SK-N-SH (cell line): ENCODE results near the gene ASIC2. TPM values are rescaled to one million over a fixed set of nuclear protein-coding genes. Genes with fewer than 3 reads are reported as not detected.

Experiments used
- CTCF ChIA-PET: fragments of 300-600, 350-600 bp; formaldehyde crosslinking; extraction: SDS; loops from one replicate; lab custom pipeline; 2021; lab: Yijun Ruan, JAX
- POLR2A ChIA-PET: fragments of 350-600 bp; sonication (Branson Sonifier 250); formaldehyde crosslinking; extraction: SDS; loops from one replicate; lab custom pipeline; 2020; ENCODE audit warnings: antibody characterized with exemption, inconsistent platforms; lab: Yijun Ruan, JAX
- DNase-seq: peaks from one replicate; pipeline ENCODE4 v3.0.0; 2012
- H2AFZ ChIP-seq: fragments of 200-600 bp; sonication (generic); 2 replicates; pipeline ENCODE4 v1.8.1; 2016; ENCODE audit warnings: antibody characterized with exemption, mild to moderate bottlenecking, low read depth
- H3F3A ChIP-seq: fragments of 200-600 bp; sonication (generic); replicated peaks from 2 replicates; pipeline ENCODE3; 2016; ENCODE audit warnings: antibody characterized with exemption, mild to moderate bottlenecking; ENCODE audit not compliant: insufficient read depth
- H3K27ac ChIP-seq, 2 experiments: fragments of 200-500 bp in 1 of 2; fragments of 200-600 bp in 1 of 2; sonication (Bioruptor generic) in 1 of 2; sonication (generic), shearing (Covaris generic) in 1 of 2; 2 replicates each; pipeline versions ENCODE4 v1.5.1 to v1.6.1; 2014 to 2016; ENCODE audit warnings: low read depth in 2 of 2, inconsistent platforms in 1 of 2, low read length in 1 of 2, mild to moderate bottlenecking in 1 of 2, mixed read lengths in 1 of 2
- H3K27me3 ChIP-seq: fragments of 200-600 bp; sonication (generic), shearing (Covaris generic); 2 replicates; pipeline ENCODE4 v1.6.1; 2016; ENCODE audit warnings: mixed run types; ENCODE audit not compliant: insufficient read depth
- H3K36me3 ChIP-seq, 2 experiments: fragments of 200-500 bp in 1 of 2; fragments of 200-600 bp in 1 of 2; sonication (Bioruptor generic) in 1 of 2; sonication (generic) in 1 of 2; replicated peaks in 1 of 2; 2 replicates each; pipeline versions ENCODE3 to v1.5.1; 2014 to 2016; ENCODE audit warnings: low read length in 1 of 2, mild to moderate bottlenecking in 1 of 2; ENCODE audit not compliant: insufficient read depth in 2 of 2, control insufficient read depth in 1 of 2
- H3K4me1 ChIP-seq, 2 experiments: fragments of 200-500 bp in 1 of 2; fragments of 200-600 bp in 1 of 2; sonication (Bioruptor generic) in 1 of 2; sonication (generic), shearing (Covaris generic) in 1 of 2; 2 replicates each; pipeline versions ENCODE4 v1.5.1 to v1.6.1; 2014 to 2016; ENCODE audit warnings: low read depth in 1 of 2, low read length in 1 of 2, mixed run types in 1 of 2; ENCODE audit not compliant: insufficient read depth in 2 of 2, control insufficient read depth in 1 of 2
- H3K4me2 ChIP-seq: fragments of 200-600 bp; sonication (generic), shearing (Covaris generic); 2 replicates; pipeline ENCODE4 v1.6.1; 2017; ENCODE audit warnings: mixed run types
- H3K4me3 ChIP-seq, 2 experiments: fragments of 200-500 bp in 1 of 2; fragments of 200-600 bp in 1 of 2; sonication (Bioruptor generic) in 1 of 2; sonication (generic), shearing (Covaris generic) in 1 of 2; 2 replicates each; pipeline versions ENCODE4 v1.5.1 to v1.8.1; 2014 to 2016; ENCODE audit warnings: low read depth in 2 of 2, inconsistent platforms in 1 of 2, low read length in 1 of 2, mild to moderate bottlenecking in 1 of 2, mixed read lengths in 1 of 2, moderate library complexity in 1 of 2
- H3K79me2 ChIP-seq: fragments of 200-600 bp; sonication (generic); 2 replicates; pipeline ENCODE4 v1.8.1; 2017; ENCODE audit warnings: mild to moderate bottlenecking; ENCODE audit not compliant: insufficient read depth
- H3K9ac ChIP-seq: fragments of 200-600 bp; sonication (generic); 2 replicates; pipeline ENCODE4 v1.6.1; 2017; ENCODE audit warnings: mixed run types
- H3K9me2 ChIP-seq: fragments of 200-600 bp; sonication (generic); 2 replicates; pipeline ENCODE4 v1.6.1; 2017; ENCODE audit warnings: mixed run types
- H3K9me3 ChIP-seq: fragments of 200-600 bp; sonication (generic); 2 replicates; pipeline ENCODE4 v1.6.1; 2017; ENCODE audit warnings: mixed run types, mild to moderate bottlenecking, moderate library complexity
- H4K20me1 ChIP-seq: fragments of 200-600 bp; sonication (generic); 2 replicates; pipeline ENCODE4 v1.6.1; 2017; ENCODE audit warnings: mild to moderate bottlenecking, mixed run types; ENCODE audit not compliant: insufficient read depth
- ELF1 ChIP-seq: IDR thresholded peaks from 2 replicates; pipeline ENCODE4 v1.4.0; 2012
- EZH2phosphoT487 ChIP-seq: fragments of 200-600 bp; sonication (generic); IDR thresholded peaks from 2 replicates; pipeline ENCODE4 v1.6.1; 2017; ENCODE audit warnings: low read depth, mixed run types, mild to moderate bottlenecking, antibody characterized with exemption, moderate library complexity, borderline replicate concordance
- FOXJ3 ChIP-seq: sonication (generic); formaldehyde crosslinking; IDR thresholded peaks from 2 replicates; pipeline ENCODE4 v1.5.1; 2020; ENCODE audit warnings: mild to moderate bottlenecking, missing genetic modification reagents
- GABPA ChIP-seq: IDR thresholded peaks from 2 replicates; pipeline ENCODE4 v1.4.0; 2012; ENCODE audit warnings: low read depth, mild to moderate bottlenecking
- GATA2 ChIP-seq: sonication (generic); formaldehyde crosslinking; IDR thresholded peaks from 2 replicates; pipeline ENCODE4 v1.5.0; 2020; ENCODE audit warnings: mild to moderate bottlenecking, missing genetic modification reagents
- JUND ChIP-seq: IDR thresholded peaks from 2 replicates; pipeline ENCODE4 v1.4.0; 2012
- POLR2AphosphoS5 ChIP-seq: IDR thresholded peaks from 2 replicates; pipeline ENCODE4 v1.6.1; 2012; ENCODE audit warnings: low read depth, low read length
- RAD21 ChIP-seq: IDR thresholded peaks from 2 replicates; pipeline ENCODE4 v1.6.1; 2012; ENCODE audit warnings: mild to moderate bottlenecking, low read length
- RCOR1 ChIP-seq: fragments of 150-350 bp; IDR thresholded peaks from 2 replicates; pipeline ENCODE4 v1.6.1; 2017; ENCODE audit warnings: antibody characterized with exemption, low read length
- RFX5 ChIP-seq: IDR thresholded peaks from 2 replicates; pipeline ENCODE4 v1.6.1; 2012; ENCODE audit warnings: mild to moderate bottlenecking, improper control_type of control experiment, low read length
- SIN3A ChIP-seq: IDR thresholded peaks from 2 replicates; pipeline ENCODE4 v1.6.1; 2012; ENCODE audit warnings: low read depth, mild to moderate bottlenecking, low read length, moderate library complexity, borderline replicate concordance
- SMC3 ChIP-seq: IDR thresholded peaks from 2 replicates; pipeline ENCODE4 v1.6.1; 2012; ENCODE audit warnings: low read depth, low read length, improper control_type of control experiment
- TCF12 ChIP-seq: IDR thresholded peaks from 2 replicates; pipeline ENCODE4 v1.4.0; 2012
- YY1 ChIP-seq: IDR thresholded peaks from 2 replicates; pipeline ENCODE4 v1.4.0; 2012; ENCODE audit warnings: low read depth, mild to moderate bottlenecking
- WGBS: methylation state at CpG from one replicate; pipeline ENCODE4 v1.1.6; 2017; ENCODE audit warnings: low lambda C conversion rate; 5-methylcytosine and 5-hydroxymethylcytosine counted together
- polyA plus RNA-seq, 3 experiments: library from polyadenylated mRNA; depleted of rRNA; stranded (reverse); fragments of >200 nt; gene quantifications; 2 replicates each; pipeline ENCODE4 v1.2.3, GENCODE V29; 2012
- TF ChIP-seq, protein P1 (sequence below): IDR thresholded peaks from 2 replicates; pipeline ENCODE4 v1.4.0; 2012; ENCODE audit warnings: low read depth, borderline replicate concordance
- TF ChIP-seq, protein P2 (sequence below): fragments of 200-600 bp; sonication (generic); IDR thresholded peaks from 2 replicates; pipeline ENCODE4 v1.6.1; 2017; ENCODE audit warnings: antibody characterized with exemption, mild to moderate bottlenecking, moderate library complexity
- TF ChIP-seq, protein P3 (sequence below): IDR thresholded peaks from 2 replicates; pipeline ENCODE4 v1.4.0; 2012; ENCODE audit warnings: low read depth, borderline replicate concordance
- TF ChIP-seq, protein P4 (sequence below): IDR thresholded peaks from 2 replicates; pipeline ENCODE4 v1.6.1; 2012; ENCODE audit warnings: mild to moderate bottlenecking, low read depth, low read length, moderate library complexity

ASIC2 gene
- polyA plus RNA-seq, 1 of the 3 experiments (the other 2 are of a cell fraction): 0.08 TPM

DNA sequence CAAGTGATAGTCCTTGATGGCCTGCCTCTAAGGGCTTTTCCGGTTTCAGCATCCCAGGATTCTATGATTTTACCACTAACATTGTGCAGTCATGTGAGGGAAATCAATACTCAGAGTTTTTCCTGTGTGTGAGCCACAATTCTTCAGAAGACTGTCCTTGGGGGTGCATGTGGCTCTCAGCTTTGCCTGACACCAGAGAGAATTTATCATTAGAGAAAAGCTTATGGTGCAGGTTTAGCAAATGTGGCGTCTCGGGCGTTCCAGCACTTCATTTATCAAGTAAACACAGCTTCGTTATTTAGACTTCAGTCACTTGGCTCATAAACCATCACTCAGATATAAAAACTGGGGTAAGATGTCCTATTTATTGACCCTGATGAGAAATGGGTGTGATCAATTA, 238.7 kb downstream of the ASIC2 start:
- no peaks in the 10 kb centered on the region for H4K20me1 ChIP-seq
- H3K9me3 ChIP-seq: no peaks in the 10 kb centered on the region
- no peak overlapping the region for H3K4me3 ChIP-seq
- no peaks in the 10 kb centered on the region for H3K27me3 ChIP-seq
- TF ChIP-seq RAD21 (no peak), JUND (no peak), FOXJ3 (CRISPR knock-in tag) (no peak), SIN3A (no peak), TCF12 (no peak), POLR2AphosphoS5 (no peak), EZH2phosphoT487 (no peak), GATA2 (CRISPR knock-in tag) (no peak), SMC3 (no peak)
- TF ChIP-seq, protein P1, sequence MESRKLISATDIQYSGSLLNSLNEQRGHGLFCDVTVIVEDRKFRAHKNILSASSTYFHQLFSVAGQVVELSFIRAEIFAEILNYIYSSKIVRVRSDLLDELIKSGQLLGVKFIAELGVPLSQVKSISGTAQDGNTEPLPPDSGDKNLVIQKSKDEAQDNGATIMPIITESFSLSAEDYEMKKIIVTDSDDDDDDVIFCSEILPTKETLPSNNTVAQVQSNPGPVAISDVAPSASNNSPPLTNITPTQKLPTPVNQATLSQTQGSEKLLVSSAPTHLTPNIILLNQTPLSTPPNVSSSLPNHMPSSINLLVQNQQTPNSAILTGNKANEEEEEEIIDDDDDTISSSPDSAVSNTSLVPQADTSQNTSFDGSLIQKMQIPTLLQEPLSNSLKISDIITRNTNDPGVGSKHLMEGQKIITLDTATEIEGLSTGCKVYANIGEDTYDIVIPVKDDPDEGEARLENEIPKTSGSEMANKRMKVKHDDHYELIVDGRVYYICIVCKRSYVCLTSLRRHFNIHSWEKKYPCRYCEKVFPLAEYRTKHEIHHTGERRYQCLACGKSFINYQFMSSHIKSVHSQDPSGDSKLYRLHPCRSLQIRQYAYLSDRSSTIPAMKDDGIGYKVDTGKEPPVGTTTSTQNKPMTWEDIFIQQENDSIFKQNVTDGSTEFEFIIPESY: no peak
- TF ChIP-seq, protein P2, sequence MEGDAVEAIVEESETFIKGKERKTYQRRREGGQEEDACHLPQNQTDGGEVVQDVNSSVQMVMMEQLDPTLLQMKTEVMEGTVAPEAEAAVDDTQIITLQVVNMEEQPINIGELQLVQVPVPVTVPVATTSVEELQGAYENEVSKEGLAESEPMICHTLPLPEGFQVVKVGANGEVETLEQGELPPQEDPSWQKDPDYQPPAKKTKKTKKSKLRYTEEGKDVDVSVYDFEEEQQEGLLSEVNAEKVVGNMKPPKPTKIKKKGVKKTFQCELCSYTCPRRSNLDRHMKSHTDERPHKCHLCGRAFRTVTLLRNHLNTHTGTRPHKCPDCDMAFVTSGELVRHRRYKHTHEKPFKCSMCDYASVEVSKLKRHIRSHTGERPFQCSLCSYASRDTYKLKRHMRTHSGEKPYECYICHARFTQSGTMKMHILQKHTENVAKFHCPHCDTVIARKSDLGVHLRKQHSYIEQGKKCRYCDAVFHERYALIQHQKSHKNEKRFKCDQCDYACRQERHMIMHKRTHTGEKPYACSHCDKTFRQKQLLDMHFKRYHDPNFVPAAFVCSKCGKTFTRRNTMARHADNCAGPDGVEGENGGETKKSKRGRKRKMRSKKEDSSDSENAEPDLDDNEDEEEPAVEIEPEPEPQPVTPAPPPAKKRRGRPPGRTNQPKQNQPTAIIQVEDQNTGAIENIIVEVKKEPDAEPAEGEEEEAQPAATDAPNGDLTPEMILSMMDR: no peak
- H3K27ac ChIP-seq: no peak overlapping the region
- H3K79me2 ChIP-seq: no peaks in the 10 kb centered on the region
- H3K36me3 ChIP-seq: no peaks in the 10 kb centered on the region
- no peak overlapping the region for H2AFZ ChIP-seq
- no peak overlapping the region for H3K4me2 ChIP-seq
- WGBS: 57% methylated on average over 5 of the region's 5 CpGs
- POLR2A ChIA-PET: no interaction called here
- no peak overlapping the region for H3K9ac ChIP-seq
- CTCF ChIA-PET: interaction anchor here (1.2 to 2.1 kb wide), 3 partner anchors 14 to 467 kb away, joined by 3 to 8 read pairs (median 3); no protein-coding TSS in a partner anchor
- no peaks in the 10 kb centered on the region for H3K4me1 ChIP-seq
- DNase-seq: no peak
- no peaks in the 10 kb centered on the region for H3K9me2 ChIP-seq
- no peaks in the 10 kb centered on the region for H3F3A ChIP-seq

DNA sequence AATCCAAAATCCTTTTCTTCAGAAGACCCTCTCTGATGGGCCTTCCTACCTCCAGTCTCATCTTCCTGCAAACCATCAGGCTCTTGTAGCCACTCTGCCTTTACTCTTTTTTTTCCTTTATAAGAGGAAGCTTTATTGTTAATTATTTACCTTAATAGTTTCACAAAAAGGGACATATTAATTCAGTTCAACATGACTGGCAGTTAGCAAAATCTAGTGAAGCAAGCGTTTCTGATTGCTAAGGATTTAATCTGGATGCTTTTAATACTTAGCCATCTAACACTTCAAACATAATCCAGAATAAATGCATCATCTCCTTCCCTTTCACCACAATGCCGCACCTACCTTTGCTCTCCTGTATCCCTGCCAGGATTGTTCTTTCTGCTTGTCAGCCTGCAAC, 239.4 kb downstream of the ASIC2 start:
- Histone ChIP-seq H3K9me2 (no peaks in the 10 kb centered on the region), H4K20me1 (no peaks in the 10 kb centered on the region), H3K27me3 (no peaks in the 10 kb centered on the region), H3K4me1 (no peaks in the 10 kb centered on the region), H3K4me2 (no peak overlapping the region), H2AFZ (no peak overlapping the region), H3K4me3 (no peak overlapping the region), H3K79me2 (no peaks in the 10 kb centered on the region), H3K27ac (no peak overlapping the region), H3K36me3 (no peaks in the 10 kb centered on the region), H3F3A (no peaks in the 10 kb centered on the region), H3K9me3 (no peaks in the 10 kb centered on the region), H3K9ac (no peak overlapping the region)
- CTCF ChIA-PET: interaction anchor here (1.0 to 2.1 kb wide), 4 partner anchors 13 to 622 kb away, joined by 3 to 8 read pairs (median 3); no protein-coding TSS in a partner anchor
- 34% methylated on average over 2 of the region's 2 CpGs for WGBS
- TF ChIP-seq GABPA (no peak), JUND (no peak), RFX5 (no peak), FOXJ3 (CRISPR knock-in tag) (no peak), SMC3 (no peak), YY1 (no peak), RCOR1 (no peak), ELF1 (no peak)
- TF ChIP-seq, protein P3, sequence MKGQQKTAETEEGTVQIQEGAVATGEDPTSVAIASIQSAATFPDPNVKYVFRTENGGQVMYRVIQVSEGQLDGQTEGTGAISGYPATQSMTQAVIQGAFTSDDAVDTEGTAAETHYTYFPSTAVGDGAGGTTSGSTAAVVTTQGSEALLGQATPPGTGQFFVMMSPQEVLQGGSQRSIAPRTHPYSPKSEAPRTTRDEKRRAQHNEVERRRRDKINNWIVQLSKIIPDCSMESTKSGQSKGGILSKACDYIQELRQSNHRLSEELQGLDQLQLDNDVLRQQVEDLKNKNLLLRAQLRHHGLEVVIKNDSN: no peak
- TF ChIP-seq, protein P4, sequence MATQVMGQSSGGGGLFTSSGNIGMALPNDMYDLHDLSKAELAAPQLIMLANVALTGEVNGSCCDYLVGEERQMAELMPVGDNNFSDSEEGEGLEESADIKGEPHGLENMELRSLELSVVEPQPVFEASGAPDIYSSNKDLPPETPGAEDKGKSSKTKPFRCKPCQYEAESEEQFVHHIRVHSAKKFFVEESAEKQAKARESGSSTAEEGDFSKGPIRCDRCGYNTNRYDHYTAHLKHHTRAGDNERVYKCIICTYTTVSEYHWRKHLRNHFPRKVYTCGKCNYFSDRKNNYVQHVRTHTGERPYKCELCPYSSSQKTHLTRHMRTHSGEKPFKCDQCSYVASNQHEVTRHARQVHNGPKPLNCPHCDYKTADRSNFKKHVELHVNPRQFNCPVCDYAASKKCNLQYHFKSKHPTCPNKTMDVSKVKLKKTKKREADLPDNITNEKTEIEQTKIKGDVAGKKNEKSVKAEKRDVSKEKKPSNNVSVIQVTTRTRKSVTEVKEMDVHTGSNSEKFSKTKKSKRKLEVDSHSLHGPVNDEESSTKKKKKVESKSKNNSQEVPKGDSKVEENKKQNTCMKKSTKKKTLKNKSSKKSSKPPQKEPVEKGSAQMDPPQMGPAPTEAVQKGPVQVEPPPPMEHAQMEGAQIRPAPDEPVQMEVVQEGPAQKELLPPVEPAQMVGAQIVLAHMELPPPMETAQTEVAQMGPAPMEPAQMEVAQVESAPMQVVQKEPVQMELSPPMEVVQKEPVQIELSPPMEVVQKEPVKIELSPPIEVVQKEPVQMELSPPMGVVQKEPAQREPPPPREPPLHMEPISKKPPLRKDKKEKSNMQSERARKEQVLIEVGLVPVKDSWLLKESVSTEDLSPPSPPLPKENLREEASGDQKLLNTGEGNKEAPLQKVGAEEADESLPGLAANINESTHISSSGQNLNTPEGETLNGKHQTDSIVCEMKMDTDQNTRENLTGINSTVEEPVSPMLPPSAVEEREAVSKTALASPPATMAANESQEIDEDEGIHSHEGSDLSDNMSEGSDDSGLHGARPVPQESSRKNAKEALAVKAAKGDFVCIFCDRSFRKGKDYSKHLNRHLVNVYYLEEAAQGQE: no peak
- POLR2A ChIA-PET: no interaction called here
- no peak for DNase-seq
